NCI-H446 (cell line): ENCODE measurements around the gene COL8A2.

Experiments
- DNase-seq, 2 experiments: peaks; one replicate each; lab custom pipeline; 2025; lab: John Stamatoyannopoulos, UW

The COL8A2 gene

GRCh38 chr1:36091698-36092097 is 33.3 kb downstream of the COL8A2 start:
- DNase-seq = no peak

DNA sequence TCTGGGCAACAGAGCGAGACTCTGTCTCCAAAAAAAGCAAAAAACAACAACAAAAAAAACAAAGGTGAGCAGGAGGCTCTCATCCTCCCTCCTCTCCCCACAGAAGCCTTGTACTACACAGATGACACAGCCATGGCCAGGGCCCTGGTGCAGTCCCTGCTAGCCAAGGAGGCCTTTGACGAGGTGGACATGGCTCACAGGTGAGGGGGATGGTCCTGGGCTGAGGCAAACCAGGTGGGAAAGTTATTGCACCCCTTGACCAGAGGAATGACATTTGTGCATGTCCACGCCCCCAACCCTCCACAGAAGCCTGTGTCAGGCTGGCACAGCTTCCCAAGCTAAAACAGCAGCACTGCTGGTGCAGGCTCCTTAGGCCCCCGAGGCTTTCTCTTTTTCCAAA is 33.9 kb downstream of the COL8A2 start:
- DNase-seq = no peak

DNA sequence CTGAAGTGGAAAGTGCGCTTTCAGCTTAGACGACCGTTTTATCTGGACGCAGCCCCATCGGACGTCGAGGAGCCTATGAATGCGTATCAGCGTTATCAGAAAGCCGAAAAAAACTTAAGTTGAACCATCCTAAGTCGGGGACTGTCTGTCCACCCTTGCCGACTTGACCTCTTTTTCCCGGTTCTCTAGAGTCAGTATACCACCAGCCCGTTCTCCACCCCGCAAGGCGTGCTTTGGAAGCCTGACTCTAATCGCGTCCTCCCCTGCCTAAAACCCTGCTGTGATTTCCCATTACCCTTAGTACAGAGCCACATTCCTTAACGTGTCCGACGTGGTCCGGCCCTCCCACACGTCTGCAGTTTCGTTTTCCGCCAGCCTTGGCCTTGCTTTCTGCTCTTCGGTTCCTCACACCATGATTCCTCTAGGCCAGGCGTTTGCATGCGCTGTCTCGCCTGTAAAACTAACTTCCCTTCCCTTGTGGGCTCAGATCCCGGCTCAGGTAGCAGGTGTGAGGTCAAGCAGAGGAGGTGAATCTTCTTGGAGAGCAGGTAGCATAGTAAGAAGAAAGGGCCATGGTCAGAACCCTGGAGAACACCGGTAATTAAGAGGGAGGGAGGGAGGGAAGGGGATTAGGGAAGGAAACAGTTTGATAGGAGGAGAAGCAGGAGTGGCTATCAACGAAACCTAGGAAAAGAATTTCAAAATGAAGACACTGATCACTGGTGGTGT is 35.5 kb downstream of the COL8A2 start:
- DNase-seq = no peak

- DNase-seq = peak; percentile 77 to 93
Observed at GRCh38 chr1:36088577-36089392, 36.2 kb downstream of the COL8A2 start, which contains the start of gene ADPRS. Gene ADPRS (plus strand): TSS chr1:36088892. CDS start chr1:36088905, 13 bp downstream.

DNA sequence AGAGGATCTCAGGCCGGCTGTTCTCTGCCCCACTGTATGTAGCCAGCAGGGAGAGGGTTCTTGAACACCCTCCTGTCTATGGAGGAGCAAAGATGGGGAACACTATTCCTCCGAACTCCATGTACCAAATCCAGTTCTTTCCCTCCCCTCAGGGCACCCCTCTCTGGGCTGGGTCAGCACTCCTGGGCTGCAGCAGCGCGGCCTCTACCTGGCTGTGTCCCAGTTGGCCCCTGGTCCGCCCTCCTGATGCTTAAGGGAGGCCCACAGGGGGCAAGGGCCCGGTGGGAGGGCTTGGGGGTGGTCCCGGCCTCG is 36.8 kb downstream of the COL8A2 start:
- no peak for DNase-seq

- DNase-seq = no peak
Observed at GRCh38 chr1:36087233-36088123, 37.5 kb downstream of the COL8A2 start.

DNA sequence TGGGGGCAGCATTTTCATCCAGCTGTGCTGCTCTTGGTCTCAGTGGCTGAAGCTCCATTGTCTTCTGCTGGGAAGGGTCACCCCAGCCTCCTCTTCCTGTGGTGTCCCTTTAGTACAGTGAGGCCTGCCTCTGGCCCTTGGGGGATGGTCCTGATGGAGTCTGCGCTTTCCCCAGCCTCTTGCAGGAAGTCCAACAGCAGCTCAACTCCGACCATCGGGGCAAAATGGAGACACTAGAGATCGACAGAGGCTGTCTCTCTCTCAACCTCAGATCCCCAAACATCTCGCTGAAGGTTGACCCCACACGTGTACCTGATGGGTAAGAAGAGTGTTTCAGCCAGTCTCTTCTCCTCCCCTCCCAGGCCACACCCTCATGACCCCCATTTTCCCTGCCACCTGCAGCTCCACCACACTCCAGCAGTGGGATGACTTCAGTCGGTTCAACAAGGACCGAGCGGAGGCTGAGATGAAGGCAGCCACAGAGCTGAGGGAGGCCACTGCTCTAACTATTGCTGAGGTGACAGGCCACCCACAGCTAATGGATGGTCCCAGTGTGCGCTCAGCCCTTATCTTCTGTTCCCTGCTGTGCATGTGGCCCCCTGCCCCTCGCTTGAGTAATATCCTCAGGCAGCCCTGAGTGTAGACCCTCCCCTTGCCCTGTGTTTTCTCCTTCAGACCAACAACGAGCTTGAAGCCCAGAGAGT is 38.3 kb downstream of the COL8A2 start:
- no peak for DNase-seq

- DNase-seq = no peak
Observed at GRCh38 chr1:36085686-36086526, 39.1 kb downstream of the COL8A2 start.

DNA sequence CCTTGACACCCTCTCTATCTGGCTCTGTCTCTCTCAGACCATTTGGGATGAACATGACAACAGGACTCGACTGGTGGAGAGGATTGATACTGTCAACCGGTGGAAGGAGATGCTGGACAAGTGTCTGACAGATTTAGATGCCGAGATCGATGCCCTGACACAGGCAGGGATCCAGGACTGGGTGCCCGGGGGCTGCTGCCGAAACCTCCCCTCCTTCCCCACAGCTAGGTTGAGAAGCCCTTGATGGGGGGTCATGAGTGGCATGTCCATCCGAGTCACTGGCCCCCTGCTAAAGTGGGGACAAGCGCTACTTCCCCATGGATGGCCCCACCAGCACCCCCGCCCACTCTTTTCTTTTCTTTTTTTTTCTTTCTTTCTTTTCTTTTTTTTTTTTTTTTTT is 39.9 kb downstream of the COL8A2 start:
- no peak for DNase-seq

GRCh38 chr1:36084497-36085115 is 40.4 kb downstream of the COL8A2 start:
- DNase-seq = no peak

DNA sequence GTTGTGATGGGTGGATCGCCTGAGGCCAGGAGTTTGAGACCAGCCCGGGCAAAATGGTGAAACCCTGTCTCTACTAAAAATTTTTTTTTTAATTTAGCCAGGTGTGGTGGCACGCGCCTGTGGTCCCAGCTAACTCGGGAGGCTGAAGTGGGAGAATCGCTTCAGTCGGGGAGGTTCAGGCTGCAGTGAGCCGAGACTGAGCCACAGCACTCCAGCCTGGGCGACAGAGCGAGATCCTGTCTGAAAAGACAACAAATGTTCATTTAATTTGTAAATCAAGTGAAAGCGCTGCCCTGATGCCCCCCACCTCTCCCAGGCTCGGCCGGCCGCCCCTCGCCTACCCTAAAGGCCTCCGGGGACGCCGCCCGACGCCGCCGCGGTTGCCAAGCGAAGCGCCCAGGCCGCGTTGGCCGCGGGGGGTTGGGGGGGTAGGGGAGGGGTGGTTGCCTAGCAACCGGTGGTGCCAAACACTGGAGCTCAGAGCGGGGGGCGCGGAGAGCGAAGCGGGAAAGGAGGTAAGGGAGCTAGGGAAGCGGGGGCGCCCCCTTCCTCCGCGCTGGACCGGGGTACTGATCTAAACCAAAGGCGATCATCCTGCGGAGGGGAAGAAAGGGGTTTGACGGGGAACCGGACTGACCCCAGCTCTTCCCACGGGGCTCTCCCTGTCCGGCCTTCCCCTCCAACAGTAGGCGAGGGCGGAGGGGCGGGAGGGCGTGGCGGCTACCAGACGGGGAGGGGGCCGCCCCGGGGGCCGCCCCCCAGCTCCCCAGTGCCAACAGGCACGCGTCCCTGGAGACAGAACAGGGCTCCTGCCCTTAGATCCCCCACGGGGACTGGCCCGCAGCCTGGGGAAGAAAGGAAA is 41.2 kb downstream of the COL8A2 start, which contains the start of gene TEKT2:
TEKT2 (plus strand) TSS at position 460 of the 862 bp plus-strand sequence. CDS start 828 bp downstream, outside the sequence.
- no peak for DNase-seq

GRCh38 chr1:36083219-36083618 is 41.8 kb downstream of the COL8A2 start:
- no peak for DNase-seq

GRCh38 chr1:36081926-36082485 is 43.0 kb downstream of the COL8A2 start:
- no peak for DNase-seq

DNA sequence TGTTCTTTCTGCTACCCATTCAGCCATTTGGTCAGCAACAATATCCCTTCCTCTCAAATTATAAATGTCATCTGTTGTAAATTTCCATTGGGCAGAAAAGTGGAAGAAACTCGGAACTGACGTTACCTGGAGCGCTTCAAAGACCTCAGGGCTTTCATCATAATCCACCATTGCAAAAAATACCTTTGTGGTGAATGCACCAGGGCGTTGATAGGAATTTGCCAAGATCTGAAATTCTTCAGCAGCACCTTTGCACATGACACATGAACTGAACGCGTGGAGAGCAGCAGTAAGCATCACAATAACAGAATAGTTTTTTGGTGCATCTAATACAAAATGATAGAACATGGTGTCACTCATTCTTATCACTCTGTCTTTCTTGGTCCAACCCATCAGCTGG is 44.2 kb downstream of the COL8A2 start:
- no peak for DNase-seq

GRCh38 chr1:36080236-36080635 is 44.8 kb downstream of the COL8A2 start:
- DNase-seq = no peak

DNA sequence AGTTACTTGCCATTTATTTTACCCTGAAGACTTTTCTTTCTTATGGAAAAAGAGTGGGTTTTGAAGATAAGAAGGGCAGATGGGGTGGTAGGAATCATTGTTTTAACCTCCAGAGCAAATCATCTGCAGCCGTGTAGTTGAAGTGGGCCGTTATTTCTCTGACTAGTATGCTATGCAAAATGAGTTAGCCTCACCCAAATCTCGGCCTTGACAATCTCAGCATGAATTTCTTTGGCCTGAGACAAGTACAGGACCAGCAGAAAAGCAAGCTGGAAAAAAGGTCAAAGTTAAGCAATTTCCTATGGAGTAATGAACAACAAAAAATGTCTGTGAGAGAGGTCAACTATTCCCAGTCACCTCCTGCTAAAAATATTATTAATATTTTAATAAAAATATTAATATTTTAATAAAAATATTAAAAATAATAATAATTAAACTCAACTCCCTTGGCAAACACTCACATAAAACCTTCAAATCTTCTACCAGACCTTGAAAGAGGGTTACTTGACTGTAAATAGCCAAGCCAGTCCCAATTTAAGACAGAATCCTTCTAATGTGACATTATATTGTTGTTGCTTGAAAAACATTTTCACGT is 47.9 kb downstream of the COL8A2 start:
- DNase-seq = no peak

- DNase-seq = no peak
Observed at GRCh38 chr1:36070349-36070748, 54.7 kb downstream of the COL8A2 start.

DNA sequence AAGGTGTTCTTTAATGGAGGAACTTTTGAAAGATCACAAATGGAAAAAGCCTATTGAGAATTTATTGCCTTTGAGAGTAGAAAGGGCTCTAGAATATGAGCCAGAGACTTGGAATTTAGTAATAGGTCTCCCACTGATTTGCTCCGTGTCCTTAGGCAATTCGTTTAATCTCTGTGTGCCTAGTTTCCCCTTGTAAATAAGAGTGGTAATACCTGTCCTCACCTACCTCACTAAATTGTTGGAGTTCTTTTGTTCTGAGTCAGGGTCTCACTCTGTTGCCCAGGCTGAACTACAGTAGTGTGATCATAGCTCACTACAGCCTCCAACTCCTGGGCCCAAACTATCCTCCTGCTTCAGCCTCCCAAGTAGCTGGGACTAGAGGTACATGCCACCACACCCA is 56.2 kb downstream of the COL8A2 start:
- DNase-seq = no peak

DNA sequence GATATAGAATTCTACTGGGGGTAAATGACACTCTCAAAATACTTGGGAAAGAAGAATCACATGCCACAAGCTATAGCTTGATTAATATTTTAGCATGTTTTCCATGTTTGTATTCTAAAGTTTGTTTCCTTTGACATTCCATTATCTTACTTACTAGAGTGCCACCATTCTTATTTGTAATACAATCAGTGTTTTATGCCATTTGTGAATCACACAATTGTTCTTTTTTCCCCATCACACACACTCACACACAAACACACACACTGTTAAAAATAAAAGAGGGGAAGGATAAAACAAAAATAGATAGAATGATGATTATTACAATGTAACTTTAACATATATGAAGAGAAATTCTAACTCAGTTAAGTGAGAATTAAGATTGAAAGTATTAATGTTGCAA is 57.2 kb downstream of the COL8A2 start:
- no peak for DNase-seq
